GM18511 (cell line): ENCODE data around the gene CEMP1.
A peak's percentile ranks its signal among the peaks of the same experiment; 100 is the strongest.
"Not testable (repeated sequence)": the region's sequence is repeated elsewhere in the genome, so short reads cannot be mapped to it uniquely, and the experiment has no call there.

Experiments used
- ATAC-seq: cut with Tn5 transposase; IDR thresholded peaks from one replicate; pipeline ENCODE4 v1.9.1; 2021; ENCODE audit warnings: mild to moderate bottlenecking, moderate library complexity; ENCODE audit not compliant: unreplicated experiment

CEMP1 gene, protein sequence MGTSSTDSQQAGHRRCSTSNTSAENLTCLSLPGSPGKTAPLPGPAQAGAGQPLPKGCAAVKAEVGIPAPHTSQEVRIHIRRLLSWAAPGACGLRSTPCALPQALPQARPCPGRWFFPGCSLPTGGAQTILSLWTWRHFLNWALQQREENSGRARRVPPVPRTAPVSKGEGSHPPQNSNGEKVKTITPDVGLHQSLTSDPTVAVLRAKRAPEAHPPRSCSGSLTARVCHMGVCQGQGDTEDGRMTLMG

DNA sequence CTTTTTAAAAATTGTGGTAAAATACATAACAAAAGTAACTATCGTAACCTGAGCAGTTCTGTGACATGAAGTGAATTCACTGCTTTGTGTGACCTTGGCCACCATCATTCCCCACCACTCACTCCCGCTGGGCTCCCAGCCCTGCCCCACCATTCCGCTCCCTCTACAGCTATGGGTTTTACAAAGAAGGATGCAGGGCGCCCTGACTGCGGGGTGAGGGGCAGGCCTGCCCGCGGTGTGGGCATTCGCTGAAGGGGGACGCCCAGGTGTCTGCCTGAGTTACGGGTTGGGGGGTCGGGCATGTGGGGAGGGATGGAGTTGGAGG is at the start of gene CEMP1:
Gene CEMP1 (minus strand): TSS at position 38 of the 325 bp plus-strand sequence. CDS start 335 bp downstream, outside the sequence.
- no peak for ATAC-seq

DNA sequence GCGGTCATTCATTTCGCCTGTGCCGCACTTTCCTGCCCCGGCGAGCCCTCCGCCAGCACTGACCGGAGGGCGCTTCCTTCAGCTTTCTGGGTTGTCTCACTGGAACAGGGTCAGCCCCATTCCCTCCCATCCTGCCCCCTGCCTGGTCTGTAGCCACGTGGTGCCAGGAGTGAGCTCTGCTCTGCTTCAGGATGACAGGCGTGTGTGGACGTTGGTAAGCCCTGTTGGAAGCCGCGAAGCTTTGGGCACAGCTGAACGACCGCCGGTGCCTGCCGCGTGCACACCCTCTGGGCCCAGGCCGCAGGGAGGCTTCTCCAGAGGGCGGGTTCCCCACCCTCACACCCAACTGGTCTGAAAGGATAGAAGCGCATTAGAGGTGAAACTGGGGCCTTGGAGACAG is 49.6 kb upstream of the CEMP1 start:
- not testable (repeated sequence) for ATAC-seq

DNA sequence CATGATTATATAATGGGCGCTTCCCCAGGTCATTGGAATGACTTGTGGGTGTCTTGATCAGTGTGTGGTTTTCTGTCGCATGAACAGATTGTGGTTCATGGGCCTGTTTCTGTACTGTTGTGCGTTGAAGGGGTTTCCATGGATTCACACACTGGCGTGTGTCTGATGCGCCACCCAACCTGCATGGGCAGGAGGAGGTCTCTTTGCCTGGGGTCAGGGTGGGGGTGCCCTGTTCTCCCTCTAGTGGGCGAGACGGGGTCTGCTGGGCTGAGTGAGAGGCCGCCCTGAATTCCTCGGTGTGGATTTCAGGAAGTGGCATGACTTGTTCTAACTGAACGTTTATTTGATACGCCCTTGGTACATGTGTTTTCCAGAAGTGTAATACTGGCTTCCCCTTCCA is 48.9 kb upstream of the CEMP1 start:
- not testable (repeated sequence) for ATAC-seq

DNA sequence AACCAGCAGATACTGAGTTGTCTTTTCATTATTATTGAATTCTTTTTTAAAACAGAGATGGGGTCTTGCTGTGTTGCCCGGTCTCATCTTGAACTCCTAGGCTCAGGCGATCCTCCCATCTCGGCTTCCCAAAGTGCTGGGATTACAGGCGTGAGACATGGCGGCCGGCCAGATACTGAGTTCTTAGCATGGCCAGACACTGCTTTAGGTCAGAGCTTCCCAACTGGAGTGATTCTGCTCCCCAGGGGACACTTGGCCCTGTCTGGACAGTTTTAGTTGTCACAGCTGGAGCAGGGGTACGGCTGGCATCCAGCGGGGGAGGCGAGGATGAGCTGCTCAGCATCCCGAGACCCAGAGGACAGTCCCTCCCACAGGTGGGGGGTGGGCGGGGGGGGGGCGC is 47.7 kb upstream of the CEMP1 start:
- not testable (repeated sequence) for ATAC-seq

- ATAC-seq: not testable (repeated sequence)
Observed at GRCh38 chr16:2577044-2577443, 45.8 kb upstream of the CEMP1 start.

DNA sequence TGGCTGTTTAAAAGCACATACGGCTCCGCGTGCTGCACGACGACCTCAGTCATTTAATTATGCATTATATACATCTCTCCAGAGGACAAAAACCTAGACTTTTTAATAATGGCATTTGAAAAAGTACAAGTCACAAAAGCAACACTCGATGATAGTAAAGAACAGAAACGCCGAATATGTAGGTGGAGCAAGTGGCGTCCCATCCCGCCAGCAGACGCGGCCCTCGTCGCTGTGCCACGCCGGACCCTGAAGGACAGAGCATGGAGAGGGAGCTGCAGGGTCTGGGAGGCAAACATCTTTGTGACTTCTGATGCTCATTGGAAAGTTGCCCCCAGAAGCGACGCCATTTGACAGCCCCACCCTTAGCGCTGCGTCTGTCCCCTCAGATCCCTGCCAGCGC is 44.6 kb upstream of the CEMP1 start:
- not testable (repeated sequence) for ATAC-seq

- ATAC-seq: not testable (repeated sequence)
Observed at GRCh38 chr16:2572704-2573103, 41.5 kb upstream of the CEMP1 start.

DNA sequence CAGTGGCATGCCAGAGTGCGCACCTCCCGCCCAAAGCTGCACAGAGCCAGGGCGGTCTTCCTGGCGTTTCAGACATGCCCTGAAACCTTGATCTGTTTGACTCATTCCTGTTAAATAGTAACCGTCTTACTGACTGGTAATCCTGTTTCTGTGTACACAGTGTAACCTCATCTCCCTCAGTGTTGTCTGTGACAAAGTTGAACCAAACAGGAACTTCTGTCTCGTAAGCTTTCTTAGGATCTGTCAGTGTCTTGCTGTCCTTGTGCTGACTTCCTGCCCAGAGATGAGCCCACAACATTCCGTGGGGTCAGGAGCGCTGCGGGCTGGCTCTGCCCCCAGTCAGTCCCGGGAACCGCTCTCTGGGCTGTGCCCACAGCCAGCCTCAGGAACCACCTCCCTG is 37.4 kb upstream of the CEMP1 start:
- not testable (repeated sequence) for ATAC-seq

DNA sequence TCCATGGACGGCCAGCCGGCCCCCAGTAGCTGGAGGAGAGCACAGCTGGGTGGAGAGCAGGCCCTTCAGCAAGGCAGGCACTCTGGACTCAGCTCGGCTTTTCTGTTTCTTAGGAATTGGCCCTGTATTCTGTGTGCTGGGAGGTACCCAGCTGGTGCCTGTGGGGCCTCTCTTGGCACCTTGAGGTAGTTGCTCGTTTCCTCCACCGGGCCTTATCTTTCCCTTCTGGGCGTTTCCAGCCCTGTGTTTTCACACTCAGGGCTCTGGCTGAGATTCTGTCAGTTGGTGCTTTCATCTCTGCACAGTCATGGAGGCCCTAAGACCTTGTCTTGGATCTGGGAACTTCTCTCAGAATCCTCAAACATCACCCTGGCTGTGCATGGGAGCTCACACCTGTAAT is 36.3 kb upstream of the CEMP1 start:
- not testable (repeated sequence) for ATAC-seq

GRCh38 chr16:2560798-2561133 is 29.6 kb upstream of the CEMP1 start:
- peak; percentile 73 for ATAC-seq

DNA sequence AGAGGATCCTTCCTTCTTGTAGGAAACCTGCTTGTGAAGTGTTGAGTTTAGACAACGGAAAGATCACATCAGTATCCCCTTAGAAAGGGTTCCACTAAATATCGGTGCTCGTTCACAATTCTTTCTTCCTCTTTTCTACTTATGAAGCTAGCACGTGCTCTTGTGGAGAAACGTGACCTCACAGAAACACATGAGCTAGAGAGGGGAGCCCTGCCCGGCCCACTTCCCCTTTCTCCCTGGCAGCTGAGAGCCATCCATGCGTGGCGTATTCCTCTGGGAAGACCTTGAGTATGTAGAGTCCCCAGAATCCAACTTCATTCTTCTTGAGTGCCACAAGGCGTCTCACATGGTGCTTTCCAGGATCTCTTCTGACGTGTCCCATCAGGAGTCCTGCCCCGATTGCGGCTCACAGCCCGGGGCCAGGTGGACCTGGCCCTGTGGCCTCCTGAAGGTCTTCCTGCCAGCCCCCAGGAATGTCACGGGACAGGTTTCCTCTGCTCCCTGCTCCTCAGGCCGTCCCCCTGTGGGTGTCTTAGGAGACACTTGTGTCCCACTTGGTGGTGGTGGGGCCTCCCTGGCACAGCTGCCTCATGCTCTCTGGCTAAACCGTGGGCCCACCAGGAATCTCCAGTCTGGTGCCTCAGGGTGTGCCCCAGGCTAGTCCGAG is 29.1 kb upstream of the CEMP1 start:
- peak; percentile 69 for ATAC-seq

DNA sequence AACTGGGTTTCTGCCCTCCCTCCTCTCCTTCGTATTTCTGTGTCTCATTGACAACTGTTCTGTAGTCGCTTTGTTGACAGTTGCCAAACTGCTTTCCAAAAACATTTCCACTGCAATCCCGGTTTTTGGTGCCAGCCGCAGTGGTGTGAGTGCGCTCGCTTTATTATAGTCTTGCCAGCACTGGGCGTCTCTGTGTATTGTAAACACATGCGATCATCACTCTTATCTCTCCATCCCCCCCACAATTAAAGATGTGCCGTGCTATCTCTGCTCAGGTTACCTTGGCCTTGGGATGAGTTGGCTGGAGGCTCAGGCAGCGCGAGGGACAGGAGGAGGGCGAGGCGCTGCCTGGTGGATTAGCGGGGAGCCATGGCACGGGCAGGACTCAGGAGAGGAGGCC is 25.9 kb upstream of the CEMP1 start:
- ATAC-seq: not testable (repeated sequence)

DNA sequence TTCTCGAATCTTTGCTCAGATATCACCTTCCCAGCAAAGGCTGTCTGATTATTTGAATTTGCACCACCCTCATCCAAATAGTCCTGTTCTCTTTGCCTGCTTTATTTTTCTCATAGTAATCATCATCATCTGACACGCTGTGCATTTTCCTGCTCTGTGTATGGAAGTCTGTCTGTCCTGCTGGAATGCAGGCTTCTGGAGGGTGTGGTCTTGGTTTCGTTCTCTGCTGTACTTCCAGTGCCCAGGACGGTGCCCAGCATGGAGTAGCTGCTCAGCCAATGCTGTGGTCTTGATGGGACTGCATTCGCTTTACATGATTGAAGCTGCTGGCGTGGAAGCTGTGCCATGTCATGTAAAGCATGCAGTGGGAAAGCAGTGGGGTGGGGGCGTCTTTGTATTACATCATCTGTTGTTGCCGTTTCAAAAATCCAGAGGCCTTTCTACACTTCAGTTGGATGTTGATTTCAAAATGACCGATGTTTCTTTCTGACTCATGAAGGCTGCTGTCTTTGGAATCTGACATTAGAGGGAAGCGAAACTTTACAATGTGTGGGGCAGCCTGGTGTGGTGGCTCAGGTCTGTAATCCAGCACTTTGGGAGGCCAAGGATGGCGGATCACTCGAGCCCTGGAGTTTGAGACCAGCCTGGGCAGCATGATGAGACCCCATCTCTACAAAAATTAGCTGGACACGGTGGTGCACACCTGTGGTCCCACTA is 23.7 kb upstream of the CEMP1 start:
- ATAC-seq: not testable (repeated sequence)

DNA sequence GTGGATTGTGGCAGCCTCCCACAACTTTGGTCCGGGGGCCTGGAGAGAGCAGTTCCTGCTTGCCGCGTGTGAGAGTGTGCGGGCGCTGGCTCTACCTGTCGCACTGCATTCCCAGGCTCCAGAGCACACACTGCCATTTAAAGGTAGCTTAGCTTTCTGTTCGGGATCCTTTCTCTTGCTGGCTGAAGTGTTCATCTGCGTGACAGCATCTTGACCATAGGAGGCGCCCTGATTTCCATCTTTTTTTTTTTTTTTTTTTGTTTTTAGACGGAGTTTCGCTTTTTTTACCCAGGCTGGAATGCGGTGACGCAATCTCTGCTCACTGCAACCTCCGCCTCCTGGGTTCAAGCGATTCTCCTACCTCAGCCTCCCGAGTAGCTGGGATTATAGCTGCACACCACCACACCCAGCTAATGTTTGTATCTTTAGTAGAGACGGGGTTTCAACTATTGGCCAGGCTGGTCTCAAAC is 20.2 kb upstream of the CEMP1 start:
- ATAC-seq: not testable (repeated sequence)

DNA sequence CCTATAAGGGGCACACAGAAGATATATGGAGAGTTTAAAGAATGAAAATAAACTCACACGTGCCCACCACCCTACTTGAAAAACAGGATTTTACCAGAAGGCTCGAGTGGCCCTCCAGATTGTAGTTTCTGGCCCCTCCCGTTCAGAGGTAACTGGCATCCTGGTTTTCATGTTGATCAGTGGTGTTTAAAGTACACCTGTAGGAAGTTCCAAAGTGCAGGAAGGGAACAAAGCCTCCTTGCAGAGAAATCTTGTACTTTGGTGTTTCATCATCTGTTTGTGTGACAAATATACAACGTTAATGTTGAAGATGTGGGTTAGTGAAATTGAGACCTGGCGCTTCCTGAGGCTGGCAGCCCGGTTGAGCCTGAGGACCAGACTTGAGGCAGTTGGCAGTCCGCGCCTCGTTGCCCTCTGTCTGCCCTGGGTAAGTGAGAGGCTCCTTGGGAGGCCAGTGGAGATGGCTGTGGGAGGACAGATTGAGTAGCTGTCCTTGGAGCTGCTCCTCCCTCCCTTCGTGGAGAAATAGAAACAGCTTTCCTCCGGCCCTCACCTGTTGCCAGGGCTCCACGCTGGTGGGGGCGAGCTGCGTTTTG is 19.2 kb upstream of the CEMP1 start:
- ATAC-seq: not testable (repeated sequence)

DNA sequence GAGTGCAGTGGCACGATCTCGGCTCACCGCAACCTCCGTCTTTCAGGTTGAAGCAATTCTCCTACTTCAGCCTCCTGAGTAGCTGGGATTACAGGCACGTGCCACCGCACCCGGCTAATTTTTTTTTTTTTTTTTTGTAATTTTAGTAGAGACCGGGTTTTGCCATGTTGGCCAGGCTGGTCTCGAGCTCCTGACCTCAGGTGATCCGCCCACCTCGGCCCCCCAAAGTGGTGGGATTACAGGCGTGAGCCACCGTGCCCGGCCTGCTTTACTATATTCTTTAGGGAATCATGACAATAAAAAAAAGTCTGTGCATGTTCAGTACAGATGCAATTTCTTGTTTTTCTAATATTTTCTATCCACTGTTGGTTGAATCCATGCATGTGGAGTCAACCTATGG is 12.6 kb upstream of the CEMP1 start:
- not testable (repeated sequence) for ATAC-seq

DNA sequence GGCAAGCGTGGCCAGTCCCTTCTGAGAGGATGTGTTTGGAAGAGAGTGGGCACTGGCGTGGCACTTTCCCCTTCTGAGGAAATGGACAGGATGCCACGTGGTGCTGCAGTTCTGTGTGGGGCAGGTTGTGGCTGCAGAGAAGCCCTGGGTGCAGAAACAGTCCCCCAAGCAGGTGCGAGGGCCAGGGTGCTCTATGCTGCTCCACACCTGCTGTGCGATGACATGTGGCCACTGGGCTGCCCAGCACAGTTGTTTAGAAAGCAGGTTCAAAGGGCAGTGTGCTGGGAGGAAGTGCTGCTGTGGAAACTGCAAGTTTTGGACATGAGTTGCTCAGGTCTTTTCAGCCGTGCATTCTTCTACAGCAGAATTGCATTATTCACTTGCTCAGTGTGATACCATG is 10.2 kb upstream of the CEMP1 start:
- not testable (repeated sequence) for ATAC-seq

DNA sequence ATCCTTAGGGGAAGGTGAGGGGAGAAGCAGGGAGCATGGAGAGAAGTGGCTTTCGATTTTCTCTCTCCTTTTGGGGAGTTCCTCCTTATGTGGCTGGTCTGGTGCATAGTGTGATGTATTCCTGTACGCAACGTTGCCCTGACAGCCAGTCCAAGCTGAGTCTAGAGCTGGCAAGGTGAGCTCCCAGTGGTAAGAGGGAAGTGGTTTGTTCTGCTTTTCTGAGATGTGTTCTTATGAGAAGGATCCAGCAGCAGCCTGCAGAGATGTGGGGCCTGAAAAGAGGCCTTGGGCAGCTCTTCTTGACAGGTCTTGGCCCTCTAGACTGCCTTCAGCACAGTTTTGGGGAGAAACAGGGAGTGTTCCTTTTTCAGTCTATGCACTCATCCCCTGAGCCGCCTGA is 9.7 kb upstream of the CEMP1 start:
- not testable (repeated sequence) for ATAC-seq

- ATAC-seq: not testable (repeated sequence)
Observed at GRCh38 chr16:2539845-2540458, 8.7 kb upstream of the CEMP1 start.

GRCh38 chr16:2539192-2539844 is 8.1 kb upstream of the CEMP1 start:
- not testable (repeated sequence) for ATAC-seq
